ENCODE measurements around the gene PACSIN2. TPM values are rescaled to one million over a fixed set of nuclear protein-coding genes. Genes with fewer than 3 reads are reported as not detected.
A peak's percentile ranks its signal among the peaks of the same experiment; 100 is the strongest.
"Not testable (repeated sequence)": the region's sequence is repeated elsewhere in the genome, so short reads cannot be mapped to it uniquely, and the experiment has no call there.

Gene PACSIN2
- total RNA-seq, 1 experiment from 2014 or later = 224 TPM

DNA sequence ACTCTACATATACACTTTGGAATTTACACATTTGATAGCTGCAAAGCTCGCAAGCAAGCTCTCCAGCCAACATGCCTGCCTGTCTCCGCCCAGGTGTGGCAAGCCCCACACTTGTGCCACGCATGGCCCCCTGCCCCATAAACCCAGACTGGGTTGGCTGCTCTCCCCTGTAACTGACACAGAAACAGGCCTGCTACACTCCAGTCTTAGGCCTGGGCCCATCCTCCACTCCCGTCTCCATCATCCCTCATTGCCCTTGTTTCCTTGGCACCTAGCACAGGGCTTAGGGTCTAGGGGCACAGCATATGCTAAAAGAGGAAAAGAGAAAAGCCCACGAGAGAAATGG is 41.4 kb downstream of the PACSIN2 start:
- DNase-seq = no peak
- TF ChIP-seq CTCF (IDR thresholded peaks at IDR 0.05; ENCODE audit: unreplicated experiment) = no peak
- Mint-ChIP-seq H3K4me3 (ENCODE audit: low read depth, unreplicated experiment) (no peak overlapping the region), H3K36me3 (ENCODE audit: insufficient read depth, unreplicated experiment) (peaks cover 56% of the 10 kb centered on the region), H3K9me3 (ENCODE audit: low read depth, unreplicated experiment) (no peaks in the 10 kb centered on the region), H3K27ac (ENCODE audit: unreplicated experiment) (no peak overlapping the region), H3K4me1 (ENCODE audit: low read depth, unreplicated experiment) (peaks cover 83% of the 10 kb centered on the region), H3K27me3 (ENCODE audit: unreplicated experiment) (no peaks in the 10 kb centered on the region)
- CTCF ChIA-PET = interaction anchor here (0.6 to 1.2 kb wide), 3 partner anchors 10 to 242 kb away, joined by 3 to 4 read pairs (median 4); no protein-coding TSS in a partner anchor
- intact Hi-C loops (cut with micrococcal nuclease; ENCODE audit: unreplicated experiment) = no loop called here
- BruUV-seq (replicated peaks) = no TSS peak

GRCh38 chr22:42972649-42973535 is 42.1 kb downstream of the PACSIN2 start:
- CTCF ChIA-PET = interaction anchor here (1.2 kb wide), 1 partner anchor 10 kb away, joined by 4 read pairs; no protein-coding TSS in a partner anchor
- Mint-ChIP-seq H3K27ac (ENCODE audit: unreplicated experiment) (no peak overlapping the region), H3K9me3 (ENCODE audit: low read depth, unreplicated experiment) (no peaks in the 10 kb centered on the region), H3K27me3 (ENCODE audit: unreplicated experiment) (no peaks in the 10 kb centered on the region), H3K4me1 (ENCODE audit: low read depth, unreplicated experiment) (peaks cover 83% of the 10 kb centered on the region), H3K4me3 (ENCODE audit: low read depth, unreplicated experiment) (no peak overlapping the region), H3K36me3 (ENCODE audit: insufficient read depth, unreplicated experiment) (peaks cover 58% of the 10 kb centered on the region)
- no TSS peak for BruUV-seq (replicated peaks)
- intact Hi-C loops (cut with micrococcal nuclease; ENCODE audit: unreplicated experiment) = no loop called here
- no peak for TF ChIP-seq CTCF (IDR thresholded peaks at IDR 0.05; ENCODE audit: unreplicated experiment)
- DNase-seq = no peak

DNA sequence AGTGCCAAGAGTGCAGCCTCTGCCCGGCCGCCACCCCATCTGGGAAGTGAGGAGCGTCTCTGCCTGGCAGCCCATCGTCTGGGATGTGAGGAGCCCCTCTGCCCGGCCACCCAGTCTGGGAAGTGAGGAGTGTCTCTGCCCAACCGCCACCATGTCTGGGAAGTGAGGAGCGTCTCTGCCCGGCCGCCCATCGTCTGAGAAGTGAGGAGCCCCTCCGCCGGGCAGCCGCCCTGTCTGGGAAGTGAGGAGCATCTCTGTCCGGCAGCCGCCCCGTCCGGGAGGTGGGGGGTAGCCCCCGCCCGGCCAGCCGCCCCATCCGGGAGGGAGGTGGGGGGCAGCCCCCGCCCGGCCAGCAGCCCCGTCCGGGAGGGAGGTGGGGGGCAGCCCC is 43.5 kb downstream of the PACSIN2 start:
- not testable (repeated sequence) for H3K27me3 Mint-ChIP-seq (ENCODE audit: unreplicated experiment); H3K9me3 Mint-ChIP-seq (ENCODE audit: low read depth, unreplicated experiment); BruUV-seq (replicated peaks); H3K27ac Mint-ChIP-seq (ENCODE audit: unreplicated experiment); DNase-seq; H3K4me3 Mint-ChIP-seq (ENCODE audit: low read depth, unreplicated experiment)
- intact Hi-C loops (cut with micrococcal nuclease; ENCODE audit: unreplicated experiment) = loop anchor here (2.0 kb wide), 1 partner anchor 33 kb away; no protein-coding TSS in a partner anchor
- CTCF ChIA-PET = interaction anchor here (0.6 to 0.7 kb wide), 3 partner anchors 18 to 375 kb away, joined by 3 to 5 read pairs (median 4); no protein-coding TSS in a partner anchor
- Mint-ChIP-seq H3K4me1 (ENCODE audit: low read depth, unreplicated experiment) (peaks cover 78% of the 10 kb centered on the region), H3K36me3 (ENCODE audit: insufficient read depth, unreplicated experiment) (peaks cover 64% of the 10 kb centered on the region)

DNA sequence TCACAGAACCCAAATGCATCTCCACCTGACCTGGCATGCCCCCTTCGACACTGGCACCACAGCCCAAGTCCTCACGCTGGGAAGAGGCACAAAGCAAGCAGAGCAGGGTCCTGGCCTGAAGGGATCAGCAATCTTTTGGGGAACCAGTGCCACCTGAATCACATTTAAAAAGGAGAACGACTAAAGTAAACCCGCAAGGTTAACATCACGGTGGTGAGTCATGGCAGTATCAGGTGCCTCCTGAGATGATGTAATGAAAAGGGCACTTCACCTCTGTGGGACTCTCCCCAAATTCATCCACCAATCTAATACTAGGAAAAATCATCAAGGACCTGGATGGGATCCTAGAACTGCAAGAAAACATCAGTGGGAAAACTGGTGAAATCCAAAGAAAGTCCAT is 44.9 kb downstream of the PACSIN2 start:
- Mint-ChIP-seq H3K9me3 (ENCODE audit: low read depth, unreplicated experiment) (no peaks in the 10 kb centered on the region), H3K27ac (ENCODE audit: unreplicated experiment) (peak overlapping the region; percentile 90), H3K27me3 (ENCODE audit: unreplicated experiment) (no peaks in the 10 kb centered on the region), H3K4me1 (ENCODE audit: low read depth, unreplicated experiment) (peaks cover 79% of the 10 kb centered on the region), H3K36me3 (ENCODE audit: insufficient read depth, unreplicated experiment) (peaks cover 70% of the 10 kb centered on the region), H3K4me3 (ENCODE audit: low read depth, unreplicated experiment) (peak overlapping the region; percentile 29)
- peak; percentile 62 for DNase-seq
- intact Hi-C loops (cut with micrococcal nuclease; ENCODE audit: unreplicated experiment) = loop anchor here (2.0 kb wide), 1 partner anchor 35 kb away; no protein-coding TSS in a partner anchor
- CTCF ChIA-PET = interaction anchor here (1.1 kb wide), 1 partner anchor 10 kb away, joined by 5 read pairs; no protein-coding TSS in a partner anchor
- no TSS peak for BruUV-seq (replicated peaks)
- no peak for TF ChIP-seq CTCF (IDR thresholded peaks at IDR 0.05; ENCODE audit: unreplicated experiment)

Data from Calu3 (cell line).